Measurements from ENCODE around the gene SSC5D. TPM values are rescaled to one million over a fixed set of nuclear protein-coding genes. Genes with fewer than 3 reads are reported as not detected.

SSC5D gene
- total and polyA plus RNA-seq, 9 of the 15 experiments (the other 6 are each of a cell fraction or from before 2014, with no cell fraction given): 0.04 to 0.71 (median 0.14) TPM; not detected in 2

DNA sequence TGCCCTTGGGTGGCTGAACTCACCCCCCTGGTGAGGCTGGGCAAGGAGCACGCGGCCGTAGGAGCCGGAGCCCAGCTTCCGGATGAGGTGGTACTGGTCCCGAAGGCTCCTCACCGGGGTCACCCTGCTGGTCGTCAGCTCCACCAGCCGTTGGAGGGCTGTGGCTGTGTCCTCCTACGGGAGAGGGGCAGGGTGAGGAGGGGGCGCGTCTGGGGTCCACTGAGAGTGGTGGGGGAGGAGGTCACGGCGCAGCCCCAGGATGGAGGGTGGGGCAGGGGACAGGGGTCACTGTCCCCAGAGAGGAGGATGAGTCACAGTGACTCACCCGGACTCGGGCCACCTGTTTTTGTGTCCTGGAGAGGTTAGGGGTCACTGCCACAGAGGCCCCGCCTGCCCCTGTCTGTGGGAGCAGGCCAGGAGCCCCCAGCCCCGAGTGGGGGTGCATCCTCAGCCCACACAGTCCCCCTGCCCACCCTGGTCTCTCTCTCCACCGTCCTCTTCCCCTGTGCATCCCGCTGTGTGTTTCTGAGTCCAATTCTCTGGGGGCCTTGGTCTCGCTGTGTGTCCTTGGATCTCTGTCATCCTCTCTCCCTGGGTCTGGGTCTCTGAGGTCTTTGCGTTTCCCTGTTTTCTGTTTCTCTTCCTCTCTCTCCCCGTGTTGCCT lies 56.7 kb downstream of the SSC5D start (continued):
- TF ChIP-seq ZBTB40 (IDR thresholded peaks at IDR 0.05): no peak
- TF ChIP-seq ZBTB40 (CRISPR knock-in tag; IDR thresholded peaks at IDR 0.05): no peak
- TF ChIP-seq ZNF174 (CRISPR knock-in tag; IDR thresholded peaks at IDR 0.05): no peak
- no peak for TF ChIP-seq CBX2 (IDR thresholded peaks at IDR 0.05; ENCODE audit: insufficient read depth, low read length, poor library complexity, severe bottlenecking)
- no peak for TF ChIP-seq ZNF124 (CRISPR knock-in tag; IDR thresholded peaks at IDR 0.05)
- peak; percentile 55 for TF ChIP-seq RBFOX2 (IDR thresholded peaks at IDR 0.05; ENCODE audit: low read depth, low read length)
- TF ChIP-seq HMG20A (CRISPR knock-in tag; conservative IDR thresholded peaks at IDR 0.05): no peak
- TF ChIP-seq PHF8 (IDR thresholded peaks at IDR 0.05; ENCODE audit: borderline replicate concordance, low read length): peak; percentile 27; the same call in 1 of the 2 replicates
- no peak for TF ChIP-seq FOXJ2 (tag; IDR thresholded peaks at IDR 0.05)
- no peak for TF ChIP-seq CCAR2 (IDR thresholded peaks at IDR 0.05; ENCODE audit: low read depth, low read length)
- TF ChIP-seq, protein P1, sequence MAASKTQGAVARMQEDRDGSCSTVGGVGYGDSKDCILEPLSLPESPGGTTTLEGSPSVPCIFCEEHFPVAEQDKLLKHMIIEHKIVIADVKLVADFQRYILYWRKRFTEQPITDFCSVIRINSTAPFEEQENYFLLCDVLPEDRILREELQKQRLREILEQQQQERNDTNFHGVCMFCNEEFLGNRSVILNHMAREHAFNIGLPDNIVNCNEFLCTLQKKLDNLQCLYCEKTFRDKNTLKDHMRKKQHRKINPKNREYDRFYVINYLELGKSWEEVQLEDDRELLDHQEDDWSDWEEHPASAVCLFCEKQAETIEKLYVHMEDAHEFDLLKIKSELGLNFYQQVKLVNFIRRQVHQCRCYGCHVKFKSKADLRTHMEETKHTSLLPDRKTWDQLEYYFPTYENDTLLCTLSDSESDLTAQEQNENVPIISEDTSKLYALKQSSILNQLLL (CRISPR knock-in tag; IDR thresholded peaks at IDR 0.05; ENCODE audit: borderline replicate concordance): no peak
- TF ChIP-seq CEBPB (tag; IDR thresholded peaks at IDR 0.05): no peak
- 0 out of 4 replicates have a peak, but pooled peaks of 1 of the 2 experiments have one; percentile 61 for TF ChIP-seq RCOR1 (IDR thresholded peaks at IDR 0.05; ENCODE audit: borderline replicate concordance in 1 of 2, low read depth in 2 of 2, low read length in 2 of 2)
- TF ChIP-seq RBM17 (IDR thresholded peaks at IDR 0.05; ENCODE audit: borderline replicate concordance, low read depth, low read length): no peak
- peak; percentile 92 for TF ChIP-seq SMARCA4 (IDR thresholded peaks at IDR 0.05)
- TF ChIP-seq TBL1XR1 (IDR thresholded peaks at IDR 0.05; ENCODE audit: low read length in 2 of 2): no peak
- TF ChIP-seq TOE1 (IDR thresholded peaks at IDR 0.05; ENCODE audit: borderline replicate concordance): 0 out of 2 replicates have a peak, but pooled peaks have one; percentile 10
- no peak for TF ChIP-seq TOE1 (CRISPR knock-in tag; IDR thresholded peaks at IDR 0.05; ENCODE audit: borderline replicate concordance, low read depth)
- no peak for TF ChIP-seq ZNF589 (CRISPR knock-in tag; IDR thresholded peaks at IDR 0.05; ENCODE audit: low read depth)
